ENCODE results near the gene TMEM222.

Gene TMEM222

GRCh38 chr1:27306892-27307761, 14.8 kb upstream of the TMEM222 start:
- no peak for DNase-seq

GRCh38 chr1:27307874-27308598, 13.9 kb upstream of the TMEM222 start:
- DNase-seq = no peak

GRCh38 chr1:27314169-27314568, 7.8 kb upstream of the TMEM222 start:
- DNase-seq = no peak

GRCh38 chr1:27314737-27315136, 7.2 kb upstream of the TMEM222 start:
- no peak for DNase-seq

GRCh38 chr1:27316860-27317259, 5.1 kb upstream of the TMEM222 start:
- no peak for DNase-seq

GRCh38 chr1:27318136-27318535, 3.8 kb upstream of the TMEM222 start:
- no peak for DNase-seq

GRCh38 chr1:27318596-27318995, 3.4 kb upstream of the TMEM222 start:
- no peak for DNase-seq

GRCh38 chr1:27322569-27323240, 742 bp downstream of the TMEM222 start:
- DNase-seq = no peak

GRCh38 chr1:27325286-27325685, 3.3 kb downstream of the TMEM222 start:
- DNase-seq = no peak

GRCh38 chr1:27327964-27328363, 6.0 kb downstream of the TMEM222 start:
- no peak for DNase-seq

GRCh38 chr1:27330786-27331185, 8.8 kb downstream of the TMEM222 start:
- no peak for DNase-seq

DNA sequence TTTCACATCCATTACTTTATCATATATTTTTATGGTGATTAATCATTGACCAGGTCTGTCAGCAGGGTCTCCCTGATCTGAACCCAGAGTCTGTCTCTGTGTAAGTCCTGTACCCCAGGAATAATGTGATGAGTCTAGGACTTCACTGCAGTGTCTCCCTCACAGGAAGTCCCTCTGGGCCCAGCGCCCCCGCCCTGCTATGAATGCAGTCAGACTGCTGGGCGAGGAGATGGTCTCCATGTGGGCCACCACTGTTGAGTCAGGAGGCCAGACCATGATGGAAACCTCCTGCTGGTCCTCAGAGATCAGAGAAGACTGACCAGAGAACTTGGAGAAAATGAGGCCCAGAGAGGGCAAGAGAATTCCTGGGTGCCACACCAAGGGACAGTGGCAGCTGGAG, 9.5 kb downstream of the TMEM222 start:
- DNase-seq = no peak

DNA sequence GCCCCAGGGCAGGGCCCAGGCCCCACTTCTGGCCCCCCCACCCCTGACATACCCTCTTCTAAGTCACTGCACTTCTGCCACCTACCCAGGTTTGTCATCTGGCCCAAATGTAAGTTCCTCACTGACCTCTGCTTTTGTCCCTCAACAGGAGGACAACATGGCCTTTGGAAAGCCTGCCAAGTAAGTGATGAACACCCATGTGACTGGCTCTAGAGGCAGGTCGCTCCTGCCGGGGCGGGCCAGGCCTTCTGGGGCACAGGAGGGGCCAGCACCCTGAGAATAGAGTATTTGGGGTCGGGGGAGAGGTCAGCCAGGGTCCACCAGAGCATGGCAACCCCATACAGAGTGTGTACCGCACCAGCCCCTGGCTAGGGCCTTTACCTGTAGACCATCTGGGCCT, 10.0 kb downstream of the TMEM222 start:
- DNase-seq = no peak

GRCh38 chr1:27332536-27333281, 10.7 kb downstream of the TMEM222 start:
- peak; percentile 32 for DNase-seq

DNA sequence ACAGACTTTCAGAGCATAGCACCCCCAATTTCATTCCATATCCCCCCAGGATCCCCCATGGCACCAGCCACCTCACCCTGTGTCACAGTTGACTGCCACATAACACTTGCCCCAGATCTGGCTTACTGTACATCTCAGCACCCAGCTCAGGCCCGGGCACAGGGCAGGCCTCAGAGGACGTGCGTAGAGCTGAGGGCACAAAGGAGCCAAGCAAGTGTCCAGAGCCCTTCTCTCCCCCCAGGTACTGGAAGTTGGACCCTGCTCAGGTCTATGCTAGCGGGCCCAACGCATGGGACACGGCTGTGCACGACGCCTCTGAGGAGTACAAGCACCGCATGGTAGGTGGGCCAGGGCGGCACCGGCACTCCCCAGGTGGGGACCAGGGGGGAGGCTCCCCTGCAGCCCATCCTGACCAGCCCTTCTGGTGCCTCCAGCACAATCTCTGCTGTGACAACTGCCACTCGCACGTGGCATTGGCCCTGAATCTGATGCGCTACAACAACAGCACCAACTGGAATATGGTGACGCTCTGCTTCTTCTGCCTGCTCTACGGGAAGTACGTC, 11.8 kb downstream of the TMEM222 start:
- no peak for DNase-seq

DNA sequence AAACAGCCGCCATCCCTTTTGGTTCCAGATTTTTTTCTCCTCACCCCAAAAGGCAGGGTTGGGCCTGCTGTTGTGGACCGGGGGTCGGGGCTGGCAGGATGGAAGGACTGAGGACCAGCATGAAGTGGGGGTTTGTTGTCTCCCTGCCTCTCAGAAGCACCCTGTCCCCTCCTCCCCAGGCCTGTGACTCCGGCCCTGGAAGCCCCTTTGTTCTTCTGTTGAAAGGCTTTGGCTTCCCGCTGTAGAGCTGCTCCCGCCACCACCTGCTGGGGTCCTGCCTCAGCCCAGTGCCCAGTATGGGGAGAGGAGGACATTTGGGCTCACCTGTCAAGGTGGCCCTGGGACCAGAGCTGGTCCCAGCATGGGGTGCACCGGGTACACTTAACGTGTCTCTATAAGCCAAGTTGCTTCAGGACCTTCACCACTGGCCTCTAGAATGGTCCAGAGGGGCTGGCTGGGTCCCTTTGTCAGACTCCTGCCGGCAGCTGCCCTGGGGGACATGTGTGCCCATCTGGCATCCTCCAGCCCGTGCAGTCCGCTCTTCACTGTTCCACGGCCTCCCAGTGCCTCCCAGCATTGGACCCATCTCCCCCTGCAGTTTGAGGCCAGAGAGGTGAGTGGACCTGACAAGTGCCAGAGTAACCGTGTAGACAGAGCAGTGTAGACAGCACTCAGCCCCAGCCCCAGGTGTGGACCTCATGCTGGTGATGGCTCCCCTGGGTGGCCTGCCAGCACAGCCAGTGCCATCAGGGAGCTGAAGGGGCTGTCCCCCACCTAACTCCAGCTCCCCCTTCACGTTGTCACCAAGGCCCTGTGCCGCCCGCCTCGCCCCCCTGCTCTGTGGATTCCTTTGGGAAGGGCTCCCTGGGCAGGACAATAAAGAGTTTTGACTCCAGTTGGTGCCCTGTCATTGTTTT, 13.8 kb downstream of the TMEM222 start:
- DNase-seq = no peak

GRCh38 chr1:27336756-27337155, 14.8 kb downstream of the TMEM222 start:
- DNase-seq = no peak

DNA sequence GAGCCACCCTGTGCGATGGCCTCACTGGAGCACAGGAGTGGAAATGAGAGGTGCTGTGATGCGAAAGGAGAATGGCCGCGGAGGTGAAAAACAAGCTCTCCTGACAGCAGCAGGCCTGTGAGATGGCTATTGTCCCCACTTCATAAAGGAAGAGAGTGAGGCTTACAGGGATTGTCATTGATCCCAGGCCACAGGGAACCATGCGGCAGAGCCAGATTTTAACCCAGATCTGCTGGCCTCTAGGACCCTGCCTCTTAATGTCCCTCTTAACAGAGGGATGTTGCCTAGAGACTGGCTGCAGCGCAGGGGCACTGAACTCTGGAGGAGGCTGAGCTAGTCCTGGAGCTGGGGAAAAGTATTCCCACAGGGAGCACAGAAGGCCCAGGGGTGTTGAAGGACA, 16.8 kb downstream of the TMEM222 start:
- no peak for DNase-seq

GRCh38 chr1:27339213-27339612, 17.2 kb downstream of the TMEM222 start:
- no peak for DNase-seq

GRCh38 chr1:27341525-27342252, 19.7 kb downstream of the TMEM222 start, which contains the start of gene SYTL1:
Gene SYTL1, plus strand, starts transcription at chr1:27342022. Its CDS starts 3,313 bp downstream, at chr1:27345335.
- peak; percentile 55 for DNase-seq

DNA sequence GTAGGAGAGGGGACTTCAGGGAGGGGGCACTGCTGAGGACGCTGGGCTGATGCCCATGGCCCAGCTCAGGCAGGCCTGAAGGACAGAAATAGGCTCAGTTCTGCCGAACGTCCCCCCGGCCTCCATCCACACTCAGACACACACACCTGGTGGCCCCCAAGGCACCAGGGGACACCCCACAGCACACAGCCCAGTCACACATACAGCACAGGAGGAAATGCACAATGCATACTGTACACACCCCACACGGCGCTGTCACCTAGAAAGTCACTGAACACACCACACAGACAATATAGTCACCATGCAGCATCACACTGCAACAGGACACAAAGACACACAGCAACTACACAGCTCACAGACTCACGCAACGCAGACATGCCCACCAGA, 20.4 kb downstream of the TMEM222 start:
- peak; percentile 15 for DNase-seq
